GM12891 (cell line): ENCODE measurements around the gene RPUSD3.
"Not testable (repeated sequence)": the region's sequence is repeated elsewhere in the genome, so short reads cannot be mapped to it uniquely, and the experiment has no call there.

Experiments used
- DNase-seq: peaks from one replicate; pipeline ENCODE4 v3.0.0; 2011; ENCODE audit warnings: low spot score; ENCODE audit not compliant: insufficient read length
- FAIRE-seq: peaks from 2 replicates; lab custom pipeline; 2011; peaks lifted over from hg19 to GRCh38; lab: Jason Lieb, UNC
- PAX5 ChIP-seq: IDR thresholded peaks from 2 replicates; pipeline ENCODE4 v1.6.1; 2011; ENCODE audit warnings: low read length, moderate library complexity, mild to moderate bottlenecking; ENCODE audit not compliant: insufficient read depth, severe bottlenecking
- POLR2A ChIP-seq: IDR thresholded peaks from 2 replicates; pipeline ENCODE4 v1.6.1; 2011; ENCODE audit warnings: low read depth, low read length, control low read depth
- POLR2AphosphoS5 ChIP-seq: IDR thresholded peaks from 2 replicates; pipeline ENCODE4 v1.6.1; 2011; ENCODE audit warnings: low read depth, low read length, control low read depth
- POU2F2 ChIP-seq: IDR thresholded peaks from 2 replicates; pipeline ENCODE4 v1.6.1; 2011; ENCODE audit warnings: low read depth, mild to moderate bottlenecking, control low read depth, low read length, moderate library complexity
- SPI1 ChIP-seq: IDR thresholded peaks from 2 replicates; pipeline ENCODE4 v1.6.1; 2011; ENCODE audit warnings: low read depth, low read length, control low read depth
- TAF1 ChIP-seq: IDR thresholded peaks from 2 replicates; pipeline ENCODE4 v1.6.1; 2011; ENCODE audit warnings: low read depth, low read length, control low read depth

Gene RPUSD3

GRCh38 chr3:9866639-9867038 lies 22.8 kb upstream of the RPUSD3 start:
- no peak for FAIRE-seq

GRCh38 chr3:9865125-9865637 lies 21.4 kb upstream of the RPUSD3 start:
- DNase-seq, FAIRE-seq: not testable (repeated sequence)

More at GRCh38 chr3:9866639-9867038, 22.8 kb upstream of the RPUSD3 start:
- DNase-seq: no peak
- TF ChIP-seq TAF1 (no peak), POLR2AphosphoS5 (no peak), SPI1 (no peak), PAX5 (no peak), POLR2A (no peak), POU2F2 (no peak)

- no peak for DNase-seq
- TF ChIP-seq TAF1: no peak
- TF ChIP-seq PAX5: no peak
- TF ChIP-seq SPI1: no peak
- no peak for TF ChIP-seq POLR2A
- no peak for TF ChIP-seq POLR2AphosphoS5
- no peak for FAIRE-seq
These were observed 20.6 kb upstream of the RPUSD3 start for GRCh38 chr3:9864200-9864927.

- DNase-seq (no peak), FAIRE-seq (no peak)
- no peak for TF ChIP-seq POU2F2
- TF ChIP-seq TAF1: no peak
- no peak for TF ChIP-seq POLR2A
- no peak for TF ChIP-seq POLR2AphosphoS5
- no peak for TF ChIP-seq PAX5
- TF ChIP-seq SPI1: no peak
These were observed 19.4 kb upstream of the RPUSD3 start for GRCh38 chr3:9863058-9863772.

- DNase-seq: peak; percentile 70
- TF ChIP-seq SPI1: no peak
- TF ChIP-seq POU2F2: no peak
- no peak for TF ChIP-seq POLR2A
- TF ChIP-seq POLR2AphosphoS5: no peak
- no peak for TF ChIP-seq TAF1
- TF ChIP-seq PAX5: no peak
- FAIRE-seq: no peak
These were observed 18.7 kb upstream of the RPUSD3 start for GRCh38 chr3:9862391-9863057.

DNA sequence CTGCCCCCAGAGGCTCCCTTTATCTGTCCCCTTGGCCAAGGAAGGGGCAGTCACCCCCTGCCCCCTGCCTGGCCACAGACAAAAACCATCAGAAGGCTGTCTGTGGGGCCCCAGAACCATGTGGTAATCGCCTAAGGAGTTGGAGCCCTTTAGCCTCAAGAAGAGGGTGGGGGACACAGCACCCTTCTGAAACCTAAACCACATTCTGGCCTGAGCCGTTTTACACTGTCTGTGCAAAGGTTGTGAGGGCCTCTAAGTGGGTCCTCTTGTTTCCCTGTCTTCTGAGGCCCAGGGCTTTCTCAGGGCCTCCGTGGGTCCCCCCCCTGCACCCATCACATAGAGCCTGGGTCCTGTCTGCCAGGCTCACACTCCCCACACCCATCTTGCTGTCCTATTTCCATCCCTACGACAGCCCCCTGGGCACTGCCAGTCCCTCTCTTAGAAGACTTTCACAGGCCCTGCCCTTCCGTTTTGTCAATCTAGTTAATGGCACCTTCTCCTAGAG lies 17.9 kb upstream of the RPUSD3 start:
- TF ChIP-seq POU2F2 (no peak), POLR2A (no peak), PAX5 (no peak), TAF1 (no peak), POLR2AphosphoS5 (no peak), SPI1 (no peak)
- FAIRE-seq (no peak), DNase-seq (no peak)

- FAIRE-seq (no peak), DNase-seq (no peak)
- no peak for TF ChIP-seq POLR2AphosphoS5
- no peak for TF ChIP-seq SPI1
- TF ChIP-seq POLR2A: no peak
- TF ChIP-seq TAF1: no peak
- no peak for TF ChIP-seq POU2F2
- no peak for TF ChIP-seq PAX5
These were observed 17.4 kb upstream of the RPUSD3 start for GRCh38 chr3:9861201-9861600.

DNA sequence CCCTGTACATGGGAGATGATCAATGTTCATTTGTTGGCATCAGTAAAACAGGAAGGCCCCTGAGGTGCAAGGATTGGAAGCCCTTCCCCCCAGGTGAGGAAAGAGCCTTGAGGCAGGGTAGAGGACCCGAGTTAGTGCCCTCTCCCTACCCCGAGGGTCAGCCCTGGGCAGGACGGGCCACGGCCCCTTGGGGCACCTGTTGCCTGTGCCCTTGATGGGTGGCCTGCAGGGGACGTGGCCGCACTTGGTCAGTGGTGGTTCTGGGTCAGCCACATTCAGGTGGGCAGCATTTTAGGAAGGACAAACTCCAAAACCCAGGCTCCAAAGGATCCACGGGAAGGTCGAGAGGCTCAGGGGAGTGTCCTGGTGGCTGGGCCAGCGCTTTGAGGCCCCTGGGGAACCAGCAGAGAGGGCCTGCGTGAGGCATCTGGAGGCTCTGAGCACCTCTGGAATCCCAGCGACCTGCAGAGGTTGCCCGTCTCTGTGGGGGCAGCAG lies 15.8 kb upstream of the RPUSD3 start:
- no peak for DNase-seq
- FAIRE-seq: no peak
- TF ChIP-seq TAF1 (no peak), SPI1 (no peak), PAX5 (no peak), POLR2AphosphoS5 (no peak), POU2F2 (no peak), POLR2A (no peak)

- FAIRE-seq (no peak), DNase-seq (no peak)
- TF ChIP-seq POLR2AphosphoS5 (no peak), POU2F2 (no peak), SPI1 (no peak), TAF1 (no peak)
These were observed 11.8 kb upstream of the RPUSD3 start for GRCh38 chr3:9855594-9855993.

GRCh38 chr3:9854291-9854940 lies 10.6 kb upstream of the RPUSD3 start:
- FAIRE-seq, DNase-seq: not testable (repeated sequence)
